AG09319 (cell line): Measurements from ENCODE around the gene ERP27.

ENCODE experiments used
- DNase-seq: peaks from one replicate; pipeline ENCODE4 v3.0.0-alpha.2; 2010; ENCODE audit warnings: low read depth; ENCODE audit errors: extremely low read depth
- TF ChIP-seq, protein P1 (sequence below): IDR thresholded peaks from 2 replicates; pipeline ENCODE4 v1.5.1; 2011; ENCODE audit warnings: low read depth, mild to moderate bottlenecking, inconsistent platforms, low read length, moderate library complexity

Gene ERP27

GRCh38 chr12:14968478-14968877 is 30.1 kb upstream of the ERP27 start:
- TF ChIP-seq, protein P1, sequence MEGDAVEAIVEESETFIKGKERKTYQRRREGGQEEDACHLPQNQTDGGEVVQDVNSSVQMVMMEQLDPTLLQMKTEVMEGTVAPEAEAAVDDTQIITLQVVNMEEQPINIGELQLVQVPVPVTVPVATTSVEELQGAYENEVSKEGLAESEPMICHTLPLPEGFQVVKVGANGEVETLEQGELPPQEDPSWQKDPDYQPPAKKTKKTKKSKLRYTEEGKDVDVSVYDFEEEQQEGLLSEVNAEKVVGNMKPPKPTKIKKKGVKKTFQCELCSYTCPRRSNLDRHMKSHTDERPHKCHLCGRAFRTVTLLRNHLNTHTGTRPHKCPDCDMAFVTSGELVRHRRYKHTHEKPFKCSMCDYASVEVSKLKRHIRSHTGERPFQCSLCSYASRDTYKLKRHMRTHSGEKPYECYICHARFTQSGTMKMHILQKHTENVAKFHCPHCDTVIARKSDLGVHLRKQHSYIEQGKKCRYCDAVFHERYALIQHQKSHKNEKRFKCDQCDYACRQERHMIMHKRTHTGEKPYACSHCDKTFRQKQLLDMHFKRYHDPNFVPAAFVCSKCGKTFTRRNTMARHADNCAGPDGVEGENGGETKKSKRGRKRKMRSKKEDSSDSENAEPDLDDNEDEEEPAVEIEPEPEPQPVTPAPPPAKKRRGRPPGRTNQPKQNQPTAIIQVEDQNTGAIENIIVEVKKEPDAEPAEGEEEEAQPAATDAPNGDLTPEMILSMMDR = no peak
- DNase-seq = no peak

GRCh38 chr12:14965221-14965620 is 26.9 kb upstream of the ERP27 start:
- TF ChIP-seq, protein P1 = no peak

GRCh38 chr12:14964406-14964805 is 26.1 kb upstream of the ERP27 start:
- TF ChIP-seq, protein P1 = no peak
- no peak for DNase-seq

More at GRCh38 chr12:14965221-14965620, 26.9 kb upstream of the ERP27 start:
- no peak for DNase-seq

GRCh38 chr12:14963520-14963919 is 25.2 kb upstream of the ERP27 start:
- no peak for DNase-seq
- TF ChIP-seq, protein P1 = no peak

GRCh38 chr12:14962797-14963196 is 24.5 kb upstream of the ERP27 start:
- DNase-seq = no peak
- TF ChIP-seq, protein P1 = no peak

GRCh38 chr12:14962153-14962539 is 23.8 kb upstream of the ERP27 start:
- TF ChIP-seq, protein P1 = no peak
- DNase-seq = no peak

- TF ChIP-seq, protein P1 = no peak
- DNase-seq = no peak
Observed at GRCh38 chr12:14961466-14962152, 23.3 kb upstream of the ERP27 start, which contains the start of gene ARHGDIB. Gene ARHGDIB, minus strand, starts transcription at chr12:14961601. Its CDS starts 10,889 bp downstream, at chr12:14950712.
